Middle frontal gyrus (tissue), 1 donor: ENCODE results near the gene TEAD4.

Experiments used
- DNase-seq: peaks from one replicate; pipeline ENCODE4 v3.0.0-alpha.2; 2015; ENCODE audit warnings: low spot score; ENCODE audit errors: extremely low spot score

The TEAD4 gene

GRCh38 chr12:2960390-2960956 lies 1.3 kb downstream of the TEAD4 start:
- DNase-seq = no peak

GRCh38 chr12:2960996-2961616 lies 1.9 kb downstream of the TEAD4 start:
- DNase-seq = no peak

- DNase-seq = no peak
Measured at GRCh38 chr12:2961705-2962104, 2.5 kb downstream of the TEAD4 start.

- no peak for DNase-seq
Measured at GRCh38 chr12:2963154-2963759, 4.1 kb downstream of the TEAD4 start.

- no peak for DNase-seq
Measured at GRCh38 chr12:2963760-2964292, 4.6 kb downstream of the TEAD4 start.

GRCh38 chr12:2967651-2968050 lies 8.5 kb downstream of the TEAD4 start:
- DNase-seq = no peak

GRCh38 chr12:2970744-2971143 lies 11.5 kb downstream of the TEAD4 start:
- no peak for DNase-seq

GRCh38 chr12:2973566-2973965 lies 14.4 kb downstream of the TEAD4 start:
- no peak for DNase-seq

GRCh38 chr12:2974560-2974971 lies 15.4 kb downstream of the TEAD4 start:
- no peak for DNase-seq

- no peak for DNase-seq
Measured at GRCh38 chr12:2976581-2976996, 17.4 kb downstream of the TEAD4 start.

- no peak for DNase-seq
Measured at GRCh38 chr12:2977776-2978175, 18.6 kb downstream of the TEAD4 start.

- DNase-seq = no peak
Measured at GRCh38 chr12:2979806-2980205, 20.6 kb downstream of the TEAD4 start.

GRCh38 chr12:2980630-2981029 lies 21.4 kb downstream of the TEAD4 start:
- DNase-seq = no peak

GRCh38 chr12:2982361-2982760 lies 23.2 kb downstream of the TEAD4 start:
- DNase-seq = no peak

GRCh38 chr12:2984249-2984648 lies 25.1 kb downstream of the TEAD4 start:
- no peak for DNase-seq

- DNase-seq = no peak
Measured at GRCh38 chr12:2984698-2985097, 25.5 kb downstream of the TEAD4 start.

- DNase-seq = no peak
Measured at GRCh38 chr12:2986876-2987275, 27.7 kb downstream of the TEAD4 start.

- DNase-seq = no peak
Measured at GRCh38 chr12:2988494-2988893, 29.3 kb downstream of the TEAD4 start.

GRCh38 chr12:2992724-2993123 lies 33.5 kb downstream of the TEAD4 start:
- no peak for DNase-seq

- DNase-seq = no peak
Measured at GRCh38 chr12:2997989-2998670, 38.9 kb downstream of the TEAD4 start.

GRCh38 chr12:2998789-2999264 lies 39.6 kb downstream of the TEAD4 start:
- no peak for DNase-seq

GRCh38 chr12:2999265-2999841 lies 40.2 kb downstream of the TEAD4 start:
- DNase-seq = no peak
